GM12801 (cell line): Measurements from ENCODE around the gene ARTN.

Experiments used
- CTCF ChIP-seq: IDR thresholded peaks from one replicate; pipeline ENCODE4 v1.5.1; 2011; ENCODE audit warnings: control low read depth; ENCODE audit not compliant: insufficient read length; ENCODE audit errors: extremely low read depth

The ARTN gene

GRCh38 chr1:43935711-43936427, 2.3 kb downstream of the ARTN start:
- TF ChIP-seq CTCF, result no peak

GRCh38 chr1:43936431-43937151, 3.0 kb downstream of the ARTN start:
- TF ChIP-seq CTCF, result no peak

- TF ChIP-seq CTCF, result no peak
Measured at GRCh38 chr1:43937179-43937865, 3.7 kb downstream of the ARTN start.

- TF ChIP-seq CTCF, result no peak
Measured at GRCh38 chr1:43938383-43938782, 4.8 kb downstream of the ARTN start.

GRCh38 chr1:43938892-43939587, 5.4 kb downstream of the ARTN start:
- no peak for TF ChIP-seq CTCF

GRCh38 chr1:43942411-43942810, 8.8 kb downstream of the ARTN start:
- TF ChIP-seq CTCF, result no peak

- no peak for TF ChIP-seq CTCF
Measured at GRCh38 chr1:43944860-43945259, 11.3 kb downstream of the ARTN start.
